CD14-positive monocyte (primary cell): ENCODE measurements around the gene AFF1. TPM values are rescaled to one million over a fixed set of nuclear protein-coding genes. Genes with fewer than 3 reads are reported as not detected.
"Not testable (repeated sequence)": the region's sequence is repeated elsewhere in the genome, so short reads cannot be mapped to it uniquely, and the experiment has no call there.

Experiments used
- DNase-seq, 3 donors: peaks; one replicate each; pipeline ENCODE4 v3.0.0-alpha.2; 2011 to 2022
- H2AFZ ChIP-seq: 2 replicates; pipeline ENCODE4 v1.6.0; 2012; ENCODE audit warnings: mild to moderate bottlenecking, low read depth, low read length, inconsistent platforms; ENCODE audit not compliant: insufficient read depth, poor library complexity, severe bottlenecking
- H3K27ac ChIP-seq, 2 donors: 1 replicate in 1 of 2; 2 replicates in 1 of 2; pipeline ENCODE4 v1.5.1; 2012 to 2013; ENCODE audit warnings: low read length in 2 of 2, control low read depth in 1 of 2, inconsistent platforms in 1 of 2, low read depth in 1 of 2, mild to moderate bottlenecking in 1 of 2
- H3K27me3 ChIP-seq, 2 donors: one replicate each; pipeline versions ENCODE4 v1.6.0 to v1.6.1; 2011 to 2013; ENCODE audit warnings: low read length in 2 of 2; ENCODE audit not compliant: control insufficient read depth in 2 of 2, insufficient read depth in 2 of 2
- H3K36me3 ChIP-seq, 2 donors: replicated peaks in 1 of 2; 1 replicate in 1 of 2; 2 replicates in 1 of 2; pipeline versions ENCODE4 v1.5.1 to v1.6.1; 2012 to 2013; ENCODE audit warnings: low read length in 2 of 2, control low read depth in 1 of 2, inconsistent platforms in 1 of 2, mild to moderate bottlenecking in 1 of 2; ENCODE audit not compliant: insufficient read depth in 2 of 2, control insufficient read depth in 1 of 2
- H3K4me1 ChIP-seq, 2 donors: 1 replicate in 1 of 2; 2 replicates in 1 of 2; pipeline versions ENCODE4 v1.5.1 to v1.6.1; 2012 to 2013; ENCODE audit warnings: low read length in 2 of 2, control low read depth in 1 of 2, inconsistent platforms in 1 of 2, mild to moderate bottlenecking in 1 of 2, moderate library complexity in 1 of 2; ENCODE audit not compliant: insufficient read depth in 2 of 2, control insufficient read depth in 1 of 2
- H3K4me2 ChIP-seq: replicated peaks from 2 replicates; pipeline ENCODE3; 2012; ENCODE audit warnings: low read length, moderate library complexity, mild to moderate bottlenecking; ENCODE audit not compliant: poor library complexity, severe bottlenecking; ENCODE audit errors: extremely low read depth
- H3K4me3 ChIP-seq, 3 experiments: fragments of 200-600 bp in 1 of 3; sonication (generic) in 1 of 3; replicated peaks in 1 of 3; 1 replicate in 2 of 3; 2 replicates in 1 of 3; pipeline ENCODE4 v1.5.1; 2011 to 2013; ENCODE audit warnings: low read length in 3 of 3, mild to moderate bottlenecking in 3 of 3, control low read depth in 2 of 3, low read depth in 2 of 3, inconsistent platforms in 1 of 3, moderate library complexity in 1 of 3
- H3K79me2 ChIP-seq: 2 replicates; pipeline ENCODE4 v1.6.0; 2012; ENCODE audit warnings: mild to moderate bottlenecking, control low read depth, inconsistent platforms, low read length, moderate library complexity; ENCODE audit not compliant: insufficient read depth
- H3K9ac ChIP-seq: 2 replicates; pipeline ENCODE4 v1.6.0; 2017; ENCODE audit warnings: low read length, mild to moderate bottlenecking; ENCODE audit not compliant: insufficient read depth, poor library complexity, severe bottlenecking
- H3K9me3 ChIP-seq, 2 donors: replicated peaks in 1 of 2; 1 replicate in 1 of 2; 2 replicates in 1 of 2; pipeline versions ENCODE4 v1.5.1 to v1.6.1; 2012 to 2013; ENCODE audit warnings: low read length in 2 of 2, control low read depth in 1 of 2; ENCODE audit not compliant: control insufficient read depth in 1 of 2, insufficient read depth in 1 of 2
- H4K20me1 ChIP-seq: 2 replicates; pipeline ENCODE4 v1.6.0; 2012; ENCODE audit warnings: mild to moderate bottlenecking, low read length, control low read depth, moderate library complexity; ENCODE audit not compliant: insufficient read depth
- H3K27ac Mint-ChIP-seq, 7 donors: one replicate each; pipeline ENCODE4 v1.8.0; 2020; ENCODE audit warnings: mild to moderate bottlenecking in 7 of 7, mixed read lengths in 7 of 7, moderate library complexity in 6 of 7, inconsistent platforms in 2 of 7
- H3K27me3 Mint-ChIP-seq, 3 donors: one replicate each; pipeline ENCODE4 v1.8.0; 2021 to 2022; ENCODE audit warnings: low read depth in 3 of 3, mild to moderate bottlenecking in 3 of 3, mixed read lengths in 3 of 3, moderate library complexity in 3 of 3, inconsistent platforms in 1 of 3
- H3K36me3 Mint-ChIP-seq, 2 donors: one replicate each; pipeline ENCODE4 v1.8.0; 2020; ENCODE audit warnings: mixed read lengths in 2 of 2, inconsistent platforms in 1 of 2, mild to moderate bottlenecking in 1 of 2
- H3K4me1 Mint-ChIP-seq: one replicate; pipeline ENCODE4 v1.8.0; 2020; ENCODE audit warnings: mild to moderate bottlenecking, mixed read lengths
- H3K4me3 Mint-ChIP-seq, 2 donors: one replicate each; pipeline ENCODE4 v1.8.0; 2020; ENCODE audit warnings: mild to moderate bottlenecking in 2 of 2, mixed read lengths in 2 of 2, moderate library complexity in 1 of 2
- H3K9me3 Mint-ChIP-seq, 7 donors: one replicate each; pipeline ENCODE4 v1.8.0; 2020 to 2022; ENCODE audit warnings: mixed read lengths in 7 of 7, mild to moderate bottlenecking in 6 of 7, moderate library complexity in 6 of 7, inconsistent platforms in 2 of 7
- CTCF ChIP-seq: fragments of 200-600 bp; IDR thresholded peaks from one replicate; pipeline ENCODE4 v1.8.0; 2022; ENCODE audit warnings: antibody characterized with exemption, mild to moderate bottlenecking
- WGBS: methylation state at CpG from one replicate; pipeline ENCODE4 v1.1.5; 2013; ENCODE audit warnings: missing lambda C conversion rate; ENCODE audit not compliant: insufficient coverage; 5-methylcytosine and 5-hydroxymethylcytosine counted together
- intact Hi-C, 2 donors: fragments of 100-400 bp; cut with micrococcal nuclease; formaldehyde crosslinking; loops; one replicate each; pipeline versions ENCODE4 v1.15.0 to v1.15.1; 2023
- polyA plus RNA-seq, 3 donors: library from polyadenylated mRNA; depleted of rRNA in 1 of 3; unstranded in 2 of 3; stranded (reverse) in 1 of 3; fragments of 300-500 nt in 2 of 3; fragments of >200 nt in 1 of 3; fragmentation: Illumina TruSeq in 2 of 3; gene quantifications; 1 replicate in 2 of 3; 2 replicates in 1 of 3; pipeline ENCODE4 v1.2.3, GENCODE V29; 2012 to 2021

Gene AFF1
- polyA plus RNA-seq, 3 donors, result 7.5 to 20.9 (median 16.3) TPM

GRCh38 chr4:86994686-86995085 lies 59.9 kb downstream of the AFF1 start:
- no peak for TF ChIP-seq CTCF
- intact Hi-C loops, result no loop called here

GRCh38 chr4:86996510-86996909 lies 61.7 kb downstream of the AFF1 start:
- DNase-seq, H3K27ac Mint-ChIP-seq, H3K9me3 Mint-ChIP-seq, H3K36me3 Mint-ChIP-seq, H3K27ac ChIP-seq, H3K4me2 ChIP-seq, intact Hi-C loops, H3K36me3 ChIP-seq, H3K4me3 Mint-ChIP-seq, H3K27me3 ChIP-seq, H2AFZ ChIP-seq, H3K4me3 ChIP-seq, H3K9me3 ChIP-seq, H3K4me1 ChIP-seq, H3K27me3 Mint-ChIP-seq, H3K9ac ChIP-seq: not testable (repeated sequence)
- H3K79me2 ChIP-seq, result peaks cover 66% of the 10 kb centered on the region
- no CpG with 5 or more reads among the region's 6 CpGs for WGBS
- peaks cover 20% of the 10 kb centered on the region for H3K4me1 Mint-ChIP-seq
- H4K20me1 ChIP-seq, result peaks cover 23% of the 10 kb centered on the region

More at GRCh38 chr4:86994686-86995085, 59.9 kb downstream of the AFF1 start:
- Mint-ChIP-seq H3K27ac (peak overlapping the region in 2 of 7 donors; percentile 47 to 52), H3K36me3 (peaks cover 6 to 8% of the 10 kb centered on the region in 2 donors), H3K27me3 (no peaks in the 10 kb centered on the region), H3K9me3 (peaks cover 0 to 3% (median 0%) of the 10 kb centered on the region in 7 donors), H3K4me3 (no peak overlapping the region), H3K4me1 (peaks cover 16% of the 10 kb centered on the region)
- no peak overlapping the region for H3K4me2 ChIP-seq
- peaks cover 22% of the 10 kb centered on the region for H4K20me1 ChIP-seq
- H2AFZ ChIP-seq, result no peak overlapping the region
- peaks cover 8 to 9% of the 10 kb centered on the region in 2 donors for H3K4me1 ChIP-seq
- H3K9ac ChIP-seq, result no peak overlapping the region
- no peaks in the 10 kb centered on the region for H3K36me3 ChIP-seq
- 100% methylated on average over 2 of the region's 2 CpGs for WGBS
- H3K79me2 ChIP-seq, result peaks cover 53% of the 10 kb centered on the region
- no peak overlapping the region for H3K4me3 ChIP-seq
- H3K27me3 ChIP-seq, result no peaks in the 10 kb centered on the region
- DNase-seq, result no peak
- no peaks in the 10 kb centered on the region for H3K9me3 ChIP-seq
- H3K27ac ChIP-seq, result peak overlapping the region in 1 of 2 donors; percentile 17
